ENCODE results near the gene IRF2. TPM values are rescaled to one million over a fixed set of nuclear protein-coding genes. Genes with fewer than 3 reads are reported as not detected.

Gene IRF2
- polyA plus RNA-seq, 10 donors = 15.4 to 19.8 (median 18.5) TPM

DNA sequence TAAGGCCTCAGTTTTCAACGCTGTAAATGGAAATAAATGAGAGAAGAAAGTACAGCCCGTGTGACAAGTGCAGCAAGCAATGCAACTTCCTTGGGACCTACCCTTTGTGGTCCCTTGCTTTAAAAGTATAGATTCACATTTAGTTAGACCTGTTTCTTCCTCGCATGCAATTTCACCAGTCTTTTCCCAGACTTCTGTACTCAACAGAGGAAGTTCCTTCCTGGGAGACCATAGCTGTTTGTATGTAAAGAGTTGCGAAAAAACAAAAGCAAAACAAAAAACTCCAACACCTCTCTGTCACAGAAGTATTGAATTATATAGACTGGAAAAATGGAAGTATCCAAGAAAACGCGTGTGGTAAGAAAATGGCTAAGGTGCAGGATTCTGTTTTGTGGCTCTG lies 1.1 kb upstream of the IRF2 start:
- no peak for DNase-seq

DNA sequence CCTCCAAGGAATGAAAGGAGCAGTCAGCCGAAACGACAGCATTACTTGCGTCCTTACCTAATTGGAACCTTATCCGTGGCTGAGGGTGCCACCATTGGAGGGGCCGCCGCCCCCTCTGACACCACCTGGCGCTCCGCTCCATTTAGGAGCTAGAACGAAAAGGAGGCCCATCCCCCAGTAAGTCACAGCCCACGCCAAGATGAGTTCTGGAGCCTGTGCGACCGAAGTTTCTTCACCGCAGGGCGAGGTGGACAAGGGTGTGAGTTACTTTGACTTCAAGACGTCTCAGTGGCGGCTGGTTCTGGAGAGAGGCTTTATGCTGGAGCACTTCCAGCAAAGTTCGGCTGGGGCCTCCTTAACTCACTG lies 729 bp upstream of the IRF2 start:
- peak; percentile 35 to 85 (median 64) for DNase-seq

DNA sequence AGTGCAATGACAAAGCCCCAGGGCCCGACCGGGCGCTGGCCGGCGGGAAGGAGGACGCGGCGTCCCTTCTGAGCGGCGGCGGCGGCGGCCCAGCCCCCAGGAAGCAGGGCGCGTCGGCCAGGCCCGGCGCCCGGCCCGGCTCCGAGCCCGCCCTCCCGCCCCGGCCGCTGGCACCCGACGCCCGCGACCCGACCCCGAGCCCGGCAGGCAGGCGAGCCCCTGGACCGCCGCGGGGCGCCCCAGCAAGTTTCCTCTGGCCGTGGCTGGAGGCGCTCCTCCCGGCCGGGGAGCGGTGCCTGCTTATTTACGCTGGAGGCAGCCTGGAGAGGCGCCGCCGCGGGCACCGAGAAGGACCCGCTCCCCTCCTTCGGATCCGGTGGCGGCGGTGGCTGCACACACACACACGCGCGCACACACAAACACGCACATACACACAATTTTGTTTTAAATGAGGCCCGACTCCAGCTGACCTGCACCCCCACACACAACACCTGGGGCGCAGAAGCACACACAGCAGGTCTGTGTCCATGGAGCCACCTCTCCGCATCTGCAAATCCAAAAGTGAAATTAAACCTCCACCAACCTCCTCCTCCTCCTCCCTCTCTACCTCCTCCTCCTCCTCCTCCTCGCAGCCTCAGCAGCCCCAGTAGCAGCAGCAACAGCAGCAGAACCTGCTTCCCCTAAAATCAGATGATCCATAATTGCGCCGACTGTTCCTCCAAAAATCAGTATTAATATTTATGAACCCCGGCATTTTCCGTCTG lies 669 bp downstream of the IRF2 start:
- DNase-seq = peak in 1 of 3 donors; percentile 37

DNA sequence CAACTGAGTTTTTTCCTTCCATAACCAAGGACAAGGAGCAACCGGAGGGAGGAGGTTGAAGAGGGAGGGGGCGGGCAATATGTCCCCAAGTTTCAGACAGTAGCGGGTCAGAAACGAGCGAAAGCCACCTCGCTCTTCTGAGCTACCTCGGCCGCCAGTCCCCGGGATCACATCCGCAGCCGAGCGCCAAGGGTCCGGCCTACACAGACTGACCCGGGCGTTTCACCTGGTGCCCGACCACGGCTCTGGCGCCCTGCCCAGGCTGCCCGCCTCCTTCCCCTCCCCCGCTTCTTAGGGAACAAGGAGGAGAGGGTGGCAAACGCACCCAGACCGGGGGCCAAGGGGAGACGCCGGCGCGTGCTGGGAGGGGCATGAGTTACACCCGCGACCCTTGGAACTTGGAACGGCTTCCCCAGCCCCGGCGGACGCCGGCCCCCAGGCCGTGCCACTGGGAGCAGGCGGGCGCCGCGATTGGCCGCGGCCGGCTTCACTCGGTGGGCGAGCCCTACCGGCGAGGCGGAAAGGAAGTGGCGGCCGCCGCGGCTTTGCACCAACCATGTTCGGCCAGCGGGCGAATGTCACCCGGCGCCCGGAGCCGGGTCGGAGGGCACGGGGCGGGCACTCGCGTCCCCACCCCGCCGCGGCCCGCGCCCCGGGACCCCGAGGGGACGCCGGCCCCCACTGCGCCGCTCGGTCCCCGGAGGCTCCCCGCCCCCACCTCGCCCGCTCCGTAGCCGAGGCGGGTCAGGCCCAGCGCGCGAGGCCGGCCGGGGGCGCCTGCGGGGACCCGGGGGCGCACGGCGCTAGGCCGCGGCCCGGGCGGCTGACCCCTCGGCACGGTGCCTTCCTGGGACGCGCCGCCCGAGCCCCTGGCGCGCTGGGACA lies 1.5 kb downstream of the IRF2 start:
- DNase-seq = peak in 2 of 3 donors; percentile 68 to 85

DNA sequence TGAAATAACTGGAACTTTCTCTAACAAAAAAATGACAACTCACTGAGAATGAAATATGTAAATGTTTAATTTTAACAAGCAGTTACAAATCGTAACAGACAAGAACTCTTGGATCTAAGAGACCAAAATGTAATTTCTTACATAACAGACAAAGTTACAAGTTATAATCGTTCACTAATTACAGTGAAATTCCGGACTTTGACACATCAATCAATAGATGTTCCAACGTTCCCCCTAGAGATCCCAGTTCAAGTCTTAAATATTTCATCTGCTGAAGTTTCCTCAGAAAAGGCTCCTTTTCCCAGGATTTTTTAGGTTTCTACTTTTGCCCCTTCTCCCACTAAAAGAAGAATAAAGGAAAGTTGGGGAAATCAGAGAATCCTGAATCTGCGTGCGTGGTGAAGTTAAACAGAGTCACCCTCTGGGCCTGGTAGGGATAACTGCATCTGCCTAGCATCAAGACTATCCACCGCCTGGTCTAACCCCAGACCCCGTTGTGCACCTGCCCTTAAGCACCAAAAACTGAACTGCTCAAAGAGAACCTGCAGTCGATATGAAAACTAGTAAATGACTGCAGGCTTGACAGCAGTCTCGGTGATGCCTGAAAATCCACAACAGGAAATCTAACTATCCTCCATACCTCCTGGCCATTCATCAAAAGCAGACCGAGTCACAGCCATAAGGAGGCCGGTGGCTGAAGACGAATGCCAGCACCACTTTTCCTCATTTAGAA lies 2.3 kb downstream of the IRF2 start:
- peak in 1 of 3 donors; percentile 30 for DNase-seq

DNA sequence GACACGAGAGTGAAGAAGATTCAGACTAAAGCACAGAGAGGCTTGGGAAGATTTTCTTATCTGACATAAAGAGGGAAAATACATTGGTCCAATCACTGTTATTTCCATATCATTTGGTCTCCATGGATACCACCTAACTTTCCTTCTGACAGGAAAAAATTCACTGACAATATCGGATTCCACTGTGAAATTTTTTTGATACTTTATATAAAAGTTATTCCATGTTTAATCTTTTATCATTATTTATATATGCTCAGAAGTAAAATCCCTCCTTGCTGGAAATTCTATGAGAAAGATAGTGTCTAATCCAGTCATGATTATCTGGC lies 3.6 kb downstream of the IRF2 start:
- DNase-seq = no peak

DNA sequence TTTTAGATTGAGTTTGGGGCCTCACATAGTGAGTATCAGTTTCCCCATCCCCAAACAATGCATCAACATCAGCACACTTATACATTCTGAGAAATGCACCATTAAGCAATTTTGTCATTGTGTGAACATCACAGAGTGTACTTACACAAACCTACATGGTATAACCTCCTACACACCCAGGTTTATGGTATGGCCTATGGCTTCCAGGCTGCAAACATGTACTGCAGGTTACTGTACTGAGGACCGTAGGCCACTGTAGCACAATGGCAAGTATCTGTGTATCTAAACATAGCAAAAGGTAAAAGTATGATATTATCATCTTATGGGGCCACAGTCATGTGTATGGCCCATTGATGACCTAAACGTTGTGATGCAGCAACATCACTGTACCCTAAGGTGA lies 7.7 kb downstream of the IRF2 start:
- DNase-seq = no peak

DNA sequence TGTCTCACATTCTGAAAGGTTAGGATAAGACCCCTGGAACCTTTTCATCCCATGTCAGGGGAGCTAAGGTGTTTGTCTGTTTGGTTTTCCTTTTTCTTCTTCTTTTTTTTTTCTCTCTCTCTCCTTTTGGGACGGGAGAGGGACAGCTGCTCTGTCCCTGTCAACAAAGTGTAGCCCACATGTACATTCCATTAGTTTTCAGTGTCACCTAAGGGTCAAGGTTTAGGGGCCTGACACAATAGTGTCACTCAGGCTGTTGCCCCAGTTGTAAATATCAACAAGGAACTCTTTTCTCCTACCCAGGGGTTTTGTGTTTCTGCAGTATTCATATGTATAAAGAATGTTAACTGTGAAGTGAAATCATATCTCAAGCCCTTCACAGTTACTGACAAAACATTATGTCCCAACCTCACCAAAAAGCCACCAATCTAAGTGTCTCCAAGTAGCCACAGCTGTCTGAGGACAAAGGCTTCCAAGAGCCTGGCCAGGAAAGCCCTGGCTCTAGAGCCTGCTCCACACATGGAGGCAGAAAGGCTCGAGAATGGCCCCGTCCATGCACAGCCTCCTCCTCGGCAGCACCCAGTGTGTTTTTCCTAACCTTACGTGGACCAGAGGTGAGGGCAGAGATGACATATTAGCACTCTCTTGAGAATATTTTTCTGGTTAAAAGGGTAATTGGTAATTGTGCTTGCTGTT lies 9.4 kb downstream of the IRF2 start:
- DNase-seq = no peak

DNA sequence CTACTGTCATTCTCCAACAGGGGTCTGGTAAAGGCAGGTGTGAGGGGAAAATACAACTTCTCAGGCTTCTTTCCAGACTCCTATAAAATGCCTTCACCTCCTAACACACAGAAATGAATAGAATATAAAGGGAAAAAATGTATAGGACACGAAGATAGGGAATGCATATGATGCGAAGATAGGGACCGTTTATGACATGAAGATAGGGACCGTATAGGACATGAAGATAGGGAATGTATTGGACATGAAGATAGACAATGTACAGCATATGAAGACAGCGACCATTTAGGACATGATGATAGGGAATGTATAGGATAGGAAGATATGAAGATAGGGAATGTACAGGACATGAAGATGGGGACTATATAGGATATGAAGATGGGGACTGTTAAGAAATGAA lies 10.5 kb downstream of the IRF2 start:
- DNase-seq = no peak

DNA sequence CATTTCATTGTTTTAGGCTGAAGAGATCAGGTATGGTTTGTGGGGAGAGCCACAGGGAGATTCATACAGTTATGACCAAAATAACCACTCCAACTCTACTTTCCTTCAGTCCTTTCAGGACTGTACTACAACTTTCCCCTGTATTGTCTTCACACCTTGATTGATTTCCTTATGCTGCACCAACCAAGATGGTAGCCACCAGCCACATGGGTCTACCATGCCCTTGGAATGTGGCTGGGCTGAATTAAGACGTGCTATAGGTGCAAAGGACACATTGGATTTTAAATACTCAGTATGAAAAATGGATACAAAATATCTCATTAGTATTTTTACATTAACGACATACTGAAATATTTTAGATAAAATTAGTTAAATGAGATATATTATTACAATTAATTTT lies 11.2 kb downstream of the IRF2 start:
- no peak for DNase-seq

DNA sequence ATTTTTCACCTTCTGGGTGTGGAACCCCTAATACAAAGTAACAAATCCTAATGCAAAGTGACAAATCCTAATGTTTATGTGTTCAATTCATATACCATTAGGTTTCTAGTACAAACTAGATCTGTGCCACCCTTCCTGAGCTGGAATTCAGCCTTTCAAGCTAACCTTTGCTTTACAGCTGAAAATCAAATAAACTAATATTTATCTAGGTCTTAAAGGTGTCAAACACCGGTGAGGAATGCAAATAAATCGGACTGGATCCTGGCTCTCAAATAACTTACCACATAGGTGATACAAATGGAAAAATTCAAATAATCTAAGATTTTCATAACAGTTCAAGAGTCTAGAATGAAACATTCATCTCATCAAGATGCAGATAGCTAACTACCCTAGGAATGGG lies 11.6 kb downstream of the IRF2 start:
- DNase-seq = no peak

DNA sequence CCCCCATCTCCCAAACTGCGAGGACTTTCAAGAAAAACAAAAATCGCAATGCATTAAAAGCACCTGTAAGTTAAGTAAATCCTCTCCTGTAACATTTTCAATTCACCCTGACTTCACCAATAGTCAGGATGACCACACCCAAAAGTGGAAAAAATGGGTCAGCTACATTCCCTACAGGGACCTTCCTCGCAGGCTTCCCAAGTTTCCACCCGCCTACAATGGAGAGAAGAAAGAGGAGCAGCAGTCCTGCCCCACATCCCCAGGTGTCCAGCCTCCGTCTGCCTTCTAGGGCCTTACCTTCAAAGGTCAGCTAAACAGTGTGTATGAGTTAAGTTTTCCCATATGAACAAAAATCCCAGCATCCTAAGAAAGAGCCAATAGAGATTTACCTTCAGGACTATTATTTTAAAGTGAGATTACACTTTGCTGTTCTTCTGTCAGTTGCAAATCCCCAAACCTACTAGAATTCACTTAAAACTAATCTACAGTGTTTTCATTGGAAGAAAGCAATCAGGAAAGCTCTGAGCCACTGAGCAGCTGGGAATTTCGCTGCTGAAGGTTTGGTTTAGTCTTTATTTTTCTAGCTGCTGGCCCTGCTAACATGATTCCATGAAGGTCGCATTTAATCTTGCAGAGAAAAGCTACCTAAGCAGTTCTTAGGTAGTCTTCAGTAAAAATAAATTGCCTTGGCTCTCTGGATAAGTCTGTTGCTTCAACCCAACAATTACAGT lies 12.5 kb downstream of the IRF2 start:
- peak in 1 of 3 donors; percentile 33 for DNase-seq

DNA sequence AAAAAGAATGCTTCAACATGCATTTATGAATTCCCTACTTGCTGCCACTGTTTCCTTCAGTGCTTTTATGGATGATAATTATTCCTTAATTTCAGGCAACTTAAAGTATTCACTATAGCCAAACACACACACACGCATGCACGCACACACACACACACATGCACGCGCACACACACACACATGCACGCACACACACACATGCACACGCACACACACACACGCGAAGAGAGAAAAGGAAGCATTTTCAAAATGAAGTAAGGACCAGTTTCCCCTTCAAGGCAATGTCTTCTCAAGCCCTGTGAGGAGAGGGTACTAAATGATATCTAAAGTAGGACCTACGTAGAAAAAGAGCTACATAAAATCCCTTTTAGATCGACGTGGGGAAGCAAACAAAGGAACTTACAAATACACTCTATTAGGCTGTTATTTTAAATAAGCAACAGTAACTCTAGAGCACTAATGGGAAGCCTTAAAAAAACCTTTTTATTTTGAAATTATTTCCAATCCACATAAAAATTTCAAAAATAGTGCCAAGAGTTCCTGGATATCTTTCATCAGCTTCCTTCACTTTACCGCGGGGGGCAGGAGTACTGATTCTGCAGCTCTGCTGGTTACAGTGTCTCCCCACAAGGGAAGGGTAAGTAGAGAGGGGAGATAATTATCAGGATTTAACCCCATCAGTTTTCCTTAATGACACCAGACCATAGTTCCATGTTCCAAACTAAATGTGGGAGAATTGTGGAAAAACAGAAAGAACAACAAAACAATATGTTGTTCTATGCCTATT lies 13.7 kb downstream of the IRF2 start:
- DNase-seq = no peak

DNA sequence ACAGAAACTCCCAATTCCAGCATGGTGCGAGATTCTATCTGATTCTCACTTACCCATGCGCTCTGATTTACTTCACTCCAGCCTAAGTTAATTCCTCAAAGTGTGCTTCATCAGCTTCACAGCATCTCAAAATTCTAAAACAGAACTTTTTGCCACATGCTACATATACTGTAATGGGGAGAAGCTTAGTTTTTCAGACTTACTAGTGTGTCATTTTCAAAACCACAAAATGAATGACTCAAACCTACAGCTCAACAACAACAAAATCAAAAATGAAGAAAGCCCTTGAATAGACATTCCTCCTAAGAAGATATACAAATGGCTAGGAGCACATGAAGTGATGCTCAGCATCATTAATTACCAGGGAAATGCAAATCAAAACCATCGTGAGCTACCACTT lies 14.9 kb downstream of the IRF2 start:
- no peak for DNase-seq

DNA sequence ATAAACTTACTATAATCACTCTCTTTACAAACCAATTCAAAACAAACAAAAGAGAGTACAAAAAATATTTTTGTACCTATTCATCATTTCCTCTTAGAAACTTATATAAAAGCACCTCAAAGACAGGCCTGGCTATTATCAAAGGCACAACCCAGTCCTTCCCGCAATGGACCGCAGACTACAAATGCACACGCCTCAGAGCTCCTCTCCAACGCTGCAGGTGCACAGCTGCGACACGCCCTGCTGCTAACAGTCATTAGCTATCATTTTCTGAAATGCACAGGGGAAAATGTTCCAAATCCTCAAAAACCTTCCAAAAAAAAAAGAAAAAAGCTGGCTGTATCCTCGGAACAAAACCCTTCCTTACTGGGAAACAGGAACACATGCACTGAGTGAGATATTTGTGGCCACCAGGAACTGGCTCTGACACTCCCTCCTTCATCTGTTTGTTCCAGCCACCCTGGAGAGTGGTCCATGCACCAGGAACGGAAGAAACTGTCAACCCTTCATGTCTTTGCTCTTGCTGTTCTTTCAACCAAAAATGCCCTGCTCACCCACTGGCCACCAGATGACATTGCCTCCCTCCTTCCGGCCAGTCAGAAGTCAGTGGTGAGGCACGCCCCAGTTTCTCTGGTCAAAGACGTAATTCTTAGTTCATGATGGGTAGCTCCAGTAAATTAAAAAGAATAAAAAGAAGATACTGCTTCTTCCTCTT lies 16.7 kb downstream of the IRF2 start:
- DNase-seq = peak in 1 of 3 donors; percentile 19

DNA sequence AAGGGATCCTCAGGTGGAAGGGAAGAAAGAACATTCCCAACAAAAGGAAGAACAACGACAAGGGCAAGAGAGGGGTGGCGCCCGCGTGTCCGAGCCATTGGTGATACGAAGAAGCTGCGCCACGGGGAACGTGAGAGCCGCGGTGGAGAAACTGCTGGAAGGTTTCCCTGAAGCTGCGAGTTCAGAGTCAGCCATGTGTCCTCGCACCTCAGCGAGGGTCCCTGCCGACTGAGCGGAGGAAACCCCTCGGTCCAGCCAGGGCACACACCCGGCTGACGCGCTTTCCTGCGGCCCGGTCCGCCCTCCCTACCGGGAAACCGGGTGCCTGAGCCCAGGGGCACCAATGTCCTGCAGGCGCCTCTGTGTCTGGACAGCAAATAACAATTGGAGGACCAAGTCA lies 18.0 kb downstream of the IRF2 start:
- DNase-seq = no peak

DNA sequence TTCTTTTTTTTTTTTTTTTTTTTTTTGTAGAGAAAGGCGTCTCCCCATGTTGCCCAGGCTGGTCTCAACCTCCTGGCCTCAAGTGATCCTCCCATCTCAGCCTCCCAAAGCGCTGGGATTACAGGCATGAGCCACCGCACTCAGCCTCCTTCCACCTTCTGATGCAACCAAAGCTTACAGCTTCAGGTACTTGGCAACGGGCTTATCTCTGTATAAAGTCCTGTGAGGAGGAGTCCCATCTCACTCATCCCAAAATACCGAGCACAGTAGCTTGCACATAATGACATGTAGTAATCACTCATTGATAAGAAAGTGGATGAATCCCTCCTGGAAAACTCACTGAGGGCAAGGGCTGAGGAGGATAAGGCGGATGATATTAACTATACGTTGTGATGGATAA lies 19.1 kb downstream of the IRF2 start:
- no peak for DNase-seq

DNA sequence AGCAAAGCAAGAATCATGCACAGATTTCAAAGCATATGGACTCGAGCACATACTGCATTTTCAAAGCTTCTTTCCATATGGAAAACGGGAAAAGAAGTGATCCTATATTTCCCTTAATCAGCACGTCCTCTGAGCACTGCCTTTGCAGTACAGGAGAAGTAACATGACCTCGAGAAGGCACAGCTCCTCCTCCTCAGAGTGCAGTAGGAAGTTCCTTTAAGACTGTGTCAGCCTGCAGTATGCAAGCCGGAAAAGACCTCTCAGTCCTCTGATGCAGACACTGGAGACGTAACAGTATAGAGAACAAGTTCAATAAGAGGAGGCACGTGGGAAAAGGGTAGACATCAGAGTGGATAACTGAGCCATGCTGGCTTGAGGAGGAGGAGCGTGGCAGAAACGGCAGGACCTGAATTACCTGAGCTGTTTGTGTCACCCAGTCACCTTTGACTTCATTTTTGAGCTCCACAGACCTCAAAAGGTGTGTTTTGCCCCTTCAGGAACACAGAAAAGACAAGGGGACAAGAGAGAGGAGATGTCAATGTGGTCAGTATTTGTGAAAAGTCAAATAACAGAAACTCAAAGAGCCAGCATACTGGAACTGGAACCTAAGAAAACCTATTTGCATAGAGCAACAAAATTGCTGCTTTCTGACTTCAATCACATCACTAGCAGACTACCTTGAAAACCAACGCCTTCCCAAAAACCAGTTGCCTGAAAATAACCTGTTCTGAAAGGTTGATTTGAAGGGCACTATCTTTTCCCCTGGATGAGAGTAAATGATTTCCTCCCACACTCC lies 20.8 kb downstream of the IRF2 start:
- peak; percentile 45 to 78 (median 73) for DNase-seq

DNA sequence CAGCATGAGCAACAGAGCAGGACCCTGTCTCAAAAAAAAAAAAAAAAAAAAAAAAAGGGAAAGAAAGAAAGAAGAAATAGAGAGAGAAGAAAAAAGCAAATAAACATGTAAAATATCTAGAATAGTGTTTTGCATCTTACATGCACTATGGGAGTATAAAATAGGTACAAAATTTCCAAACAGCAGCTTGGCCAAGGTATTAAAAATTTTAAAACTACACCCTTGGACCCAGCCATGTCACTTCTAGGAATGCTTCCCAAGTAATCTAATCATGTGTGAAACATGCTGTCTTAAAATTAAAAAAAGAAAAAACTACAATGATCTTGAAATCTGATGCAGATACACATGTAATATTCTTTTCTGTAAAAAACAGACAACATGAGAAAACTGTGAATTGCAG lies 21.6 kb downstream of the IRF2 start:
- no peak for DNase-seq
